Measurements from ENCODE around the gene KBTBD12.

DNA sequence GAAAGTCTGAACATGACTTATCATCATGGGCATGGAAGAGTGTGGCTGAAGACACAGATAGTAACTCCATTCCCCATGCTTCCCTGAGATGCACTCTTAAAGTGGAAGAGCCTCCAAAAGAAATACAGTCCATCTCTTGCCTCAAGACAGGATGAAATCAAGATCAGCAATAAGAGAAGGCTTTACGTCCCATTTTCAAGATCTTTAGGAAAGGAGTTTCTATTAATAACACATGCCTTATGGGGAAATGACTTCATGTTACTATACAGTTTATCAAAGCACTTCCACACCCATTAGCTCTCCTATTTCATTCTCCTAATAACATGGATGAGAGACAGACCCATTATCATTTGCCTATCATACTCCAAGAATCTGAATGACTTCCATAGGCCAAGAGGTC, 6.1 kb upstream of the KBTBD12 start:
- TF ChIP-seq POLR2A (IDR thresholded peaks at IDR 0.05; ENCODE audit: low read depth, low read length) (no peak), POLR2AphosphoS5 (IDR thresholded peaks at IDR 0.05; ENCODE audit: low read depth, low read length) (no peak)

All from GM12891 (cell line).